Measurements from ENCODE around the gene HS6ST2. TPM values are rescaled to one million over a fixed set of nuclear protein-coding genes. Genes with fewer than 3 reads are reported as not detected.
"Not testable (repeated sequence)": the region's sequence is repeated elsewhere in the genome, so short reads cannot be mapped to it uniquely, and the experiment has no call there.

HS6ST2 gene
- total RNA-seq, 1 experiment from 2014 or later: 8.1 TPM

DNA sequence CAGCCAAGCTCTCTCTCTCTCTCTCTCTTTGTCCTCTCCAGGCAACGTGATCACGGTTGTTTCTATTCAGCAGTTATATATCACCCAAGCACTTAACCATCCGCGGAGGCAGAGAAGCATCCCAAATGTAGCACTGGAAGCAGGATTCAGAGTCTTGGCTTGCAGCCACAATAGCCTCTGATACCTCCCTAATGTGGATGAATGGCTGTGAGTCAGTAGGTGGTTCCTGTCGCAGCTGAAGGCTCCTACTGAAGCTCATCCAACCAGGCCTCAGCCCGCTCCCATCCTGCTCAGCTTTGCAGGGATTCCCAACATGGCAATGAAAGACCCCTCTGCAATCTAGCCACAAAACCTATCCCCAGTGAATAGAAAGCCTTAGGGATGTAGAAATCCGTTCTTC, 5.1 kb downstream of the HS6ST2 start:
- Mint-ChIP-seq H3K36me3 (no peaks in the 10 kb centered on the region), H3K27ac (no peak overlapping the region; the same call in 1 of the 2 replicates), H3K4me1 (peaks cover 27% of the 10 kb centered on the region), H3K4me3 (no peak overlapping the region), H3K27me3 (ENCODE audit: low read depth) (peaks cover 48% of the 10 kb centered on the region), H3K9me3 (no peaks in the 10 kb centered on the region)
- ATAC-seq: no peak; the same call in 1 of the 2 replicates
- DNase-seq (ENCODE audit: low spot score): no peak
- TF ChIP-seq MYBL2 (CRISPR knock-in tag; IDR thresholded peaks at IDR 0.05) (no peak), ZNF263 (CRISPR knock-in tag; IDR thresholded peaks at IDR 0.05; ENCODE audit: low read depth) (no peak), EMX1 (CRISPR knock-in tag; IDR thresholded peaks at IDR 0.05) (no peak), NFYB (CRISPR knock-in tag; conservative IDR thresholded peaks at IDR 0.05; ENCODE audit: low read depth) (no peak), ZNF232 (CRISPR knock-in tag; IDR thresholded peaks at IDR 0.05) (no peak), TEAD1 (CRISPR knock-in tag; IDR thresholded peaks at IDR 0.05) (no peak), SMAD4 (CRISPR knock-in tag; IDR thresholded peaks at IDR 0.05) (no peak), CBFB (CRISPR knock-in tag; IDR thresholded peaks at IDR 0.05; ENCODE audit: low read depth) (no peak)
- TF ChIP-seq, protein P1, sequence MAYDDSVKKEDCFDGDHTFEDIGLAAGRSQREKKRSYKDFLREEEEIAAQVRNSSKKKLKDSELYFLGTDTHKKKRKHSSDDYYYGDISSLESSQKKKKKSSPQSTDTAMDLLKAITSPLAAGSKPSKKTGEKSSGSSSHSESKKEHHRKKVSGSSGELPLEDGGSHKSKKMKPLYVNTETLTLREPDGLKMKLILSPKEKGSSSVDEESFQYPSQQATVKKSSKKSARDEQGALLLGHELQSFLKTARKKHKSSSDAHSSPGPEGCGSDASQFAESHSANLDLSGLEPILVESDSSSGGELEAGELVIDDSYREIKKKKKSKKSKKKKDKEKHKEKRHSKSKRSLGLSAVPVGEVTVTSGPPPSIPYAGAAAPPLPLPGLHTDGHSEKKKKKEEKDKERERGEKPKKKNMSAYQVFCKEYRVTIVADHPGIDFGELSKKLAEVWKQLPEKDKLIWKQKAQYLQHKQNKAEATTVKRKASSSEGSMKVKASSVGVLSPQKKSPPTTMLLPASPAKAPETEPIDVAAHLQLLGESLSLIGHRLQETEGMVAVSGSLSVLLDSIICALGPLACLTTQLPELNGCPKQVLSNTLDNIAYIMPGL (CRISPR knock-in tag; IDR thresholded peaks at IDR 0.05): no peak
- TF ChIP-seq, protein P2, sequence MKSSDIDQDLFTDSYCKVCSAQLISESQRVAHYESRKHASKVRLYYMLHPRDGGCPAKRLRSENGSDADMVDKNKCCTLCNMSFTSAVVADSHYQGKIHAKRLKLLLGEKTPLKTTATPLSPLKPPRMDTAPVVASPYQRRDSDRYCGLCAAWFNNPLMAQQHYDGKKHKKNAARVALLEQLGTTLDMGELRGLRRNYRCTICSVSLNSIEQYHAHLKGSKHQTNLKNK (CRISPR knock-in tag; IDR thresholded peaks at IDR 0.05): no peak
- TF ChIP-seq, protein P3, sequence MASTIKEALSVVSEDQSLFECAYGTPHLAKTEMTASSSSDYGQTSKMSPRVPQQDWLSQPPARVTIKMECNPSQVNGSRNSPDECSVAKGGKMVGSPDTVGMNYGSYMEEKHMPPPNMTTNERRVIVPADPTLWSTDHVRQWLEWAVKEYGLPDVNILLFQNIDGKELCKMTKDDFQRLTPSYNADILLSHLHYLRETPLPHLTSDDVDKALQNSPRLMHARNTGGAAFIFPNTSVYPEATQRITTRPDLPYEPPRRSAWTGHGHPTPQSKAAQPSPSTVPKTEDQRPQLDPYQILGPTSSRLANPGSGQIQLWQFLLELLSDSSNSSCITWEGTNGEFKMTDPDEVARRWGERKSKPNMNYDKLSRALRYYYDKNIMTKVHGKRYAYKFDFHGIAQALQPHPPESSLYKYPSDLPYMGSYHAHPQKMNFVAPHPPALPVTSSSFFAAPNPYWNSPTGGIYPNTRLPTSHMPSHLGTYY (CRISPR knock-in tag; IDR thresholded peaks at IDR 0.05): no peak
- TF ChIP-seq, protein P4, sequence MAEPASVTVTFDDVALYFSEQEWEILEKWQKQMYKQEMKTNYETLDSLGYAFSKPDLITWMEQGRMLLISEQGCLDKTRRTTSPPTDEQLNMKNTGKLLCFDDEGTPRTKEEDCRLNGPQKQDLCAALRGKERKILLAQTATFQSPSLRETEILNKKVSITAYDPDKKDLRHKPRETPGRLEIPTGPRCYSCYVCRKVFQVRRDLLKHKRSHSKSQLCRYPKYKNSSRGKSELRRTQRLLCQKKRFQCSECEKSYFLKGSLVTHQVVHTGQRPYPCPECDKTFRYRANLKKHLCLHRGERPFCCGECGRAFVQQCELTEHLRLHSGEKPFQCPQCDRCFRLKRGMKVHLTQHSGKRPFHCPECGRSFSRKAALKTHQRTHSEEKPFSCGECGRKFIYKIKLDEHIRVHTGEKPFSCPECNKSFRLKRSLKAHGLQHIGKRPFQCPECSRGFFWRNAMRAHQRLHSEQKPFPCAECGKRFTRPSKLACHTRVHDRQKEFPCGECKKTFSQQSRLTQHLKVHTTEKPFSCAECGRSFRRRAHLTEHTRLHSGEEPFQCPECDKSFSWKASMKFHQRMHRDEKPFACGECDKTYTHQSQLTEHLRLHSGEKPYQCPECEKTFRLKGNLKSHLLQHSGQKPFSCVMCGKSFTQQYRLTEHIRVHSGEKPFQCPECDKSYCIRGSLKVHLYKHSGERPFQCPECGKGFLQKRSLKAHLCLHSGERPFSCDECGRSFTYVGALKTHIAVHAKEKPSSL (CRISPR knock-in tag; conservative IDR thresholded peaks at IDR 0.05): no peak
- TF ChIP-seq, protein P5, sequence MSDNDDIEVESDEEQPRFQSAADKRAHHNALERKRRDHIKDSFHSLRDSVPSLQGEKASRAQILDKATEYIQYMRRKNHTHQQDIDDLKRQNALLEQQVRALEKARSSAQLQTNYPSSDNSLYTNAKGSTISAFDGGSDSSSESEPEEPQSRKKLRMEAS (CRISPR knock-in tag; IDR thresholded peaks at IDR 0.05): no peak
- POLR2A ChIA-PET: no interaction called here
- CTCF ChIA-PET: interaction anchor here (1.0 to 1.7 kb wide), 2 partner anchors 202 to 277 kb away, joined by 3 read pairs; no protein-coding TSS in a partner anchor

DNA sequence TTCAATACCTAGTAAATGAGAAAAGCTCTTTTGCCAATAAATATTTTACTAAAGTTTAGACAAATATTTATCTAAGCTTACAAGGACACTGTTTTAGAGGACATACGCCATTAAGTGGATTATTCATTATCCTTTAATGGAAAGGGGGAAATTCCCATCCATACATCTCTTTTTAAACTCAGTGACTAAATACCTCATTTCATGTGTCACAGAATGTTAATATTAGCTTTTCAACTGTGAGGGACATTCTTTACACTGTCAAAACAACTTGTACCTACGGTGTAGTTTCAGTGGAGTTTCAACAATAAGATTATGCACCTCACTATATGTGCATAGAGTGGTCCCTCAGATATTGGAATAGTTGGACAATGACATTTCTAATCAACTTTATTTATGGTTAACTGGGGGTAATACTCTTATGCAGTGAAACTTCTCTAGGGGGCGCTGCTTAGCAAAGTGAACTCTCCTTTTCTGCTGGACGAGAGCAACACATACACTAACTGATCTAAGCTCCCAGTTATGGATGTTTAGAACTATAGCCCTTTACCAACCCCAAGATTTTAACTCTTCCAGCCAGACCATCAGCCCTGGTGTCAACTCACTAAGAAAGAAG, 9.7 kb downstream of the HS6ST2 start:
- ChIA-PET CTCF (interaction anchor here (0.5 to 2.4 kb wide), 21 partner anchors 9 to 272 kb away, joined by 3 to 23 read pairs (median 4); partner anchors contain the start of gene HS6ST2), POLR2A (no interaction called here)
- Mint-ChIP-seq H3K4me1 (peaks cover 9% of the 10 kb centered on the region), H3K27ac (no peak overlapping the region), H3K9me3 (peaks cover 4% of the 10 kb centered on the region; the same call in 1 of the 2 replicates), H3K27me3 (ENCODE audit: low read depth) (peaks cover 3% of the 10 kb centered on the region; the same call in 1 of the 2 replicates), H3K4me3 (no peak overlapping the region), H3K36me3 (peaks cover 4% of the 10 kb centered on the region)
- ATAC-seq: no peak
- DNase-seq (ENCODE audit: low spot score): no peak
- TF ChIP-seq, protein P6, sequence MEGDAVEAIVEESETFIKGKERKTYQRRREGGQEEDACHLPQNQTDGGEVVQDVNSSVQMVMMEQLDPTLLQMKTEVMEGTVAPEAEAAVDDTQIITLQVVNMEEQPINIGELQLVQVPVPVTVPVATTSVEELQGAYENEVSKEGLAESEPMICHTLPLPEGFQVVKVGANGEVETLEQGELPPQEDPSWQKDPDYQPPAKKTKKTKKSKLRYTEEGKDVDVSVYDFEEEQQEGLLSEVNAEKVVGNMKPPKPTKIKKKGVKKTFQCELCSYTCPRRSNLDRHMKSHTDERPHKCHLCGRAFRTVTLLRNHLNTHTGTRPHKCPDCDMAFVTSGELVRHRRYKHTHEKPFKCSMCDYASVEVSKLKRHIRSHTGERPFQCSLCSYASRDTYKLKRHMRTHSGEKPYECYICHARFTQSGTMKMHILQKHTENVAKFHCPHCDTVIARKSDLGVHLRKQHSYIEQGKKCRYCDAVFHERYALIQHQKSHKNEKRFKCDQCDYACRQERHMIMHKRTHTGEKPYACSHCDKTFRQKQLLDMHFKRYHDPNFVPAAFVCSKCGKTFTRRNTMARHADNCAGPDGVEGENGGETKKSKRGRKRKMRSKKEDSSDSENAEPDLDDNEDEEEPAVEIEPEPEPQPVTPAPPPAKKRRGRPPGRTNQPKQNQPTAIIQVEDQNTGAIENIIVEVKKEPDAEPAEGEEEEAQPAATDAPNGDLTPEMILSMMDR (IDR thresholded peaks at IDR 0.05): peak; percentile 43
- TF ChIP-seq TP53 (CRISPR knock-in tag; IDR thresholded peaks at IDR 0.05): no peak

DNA sequence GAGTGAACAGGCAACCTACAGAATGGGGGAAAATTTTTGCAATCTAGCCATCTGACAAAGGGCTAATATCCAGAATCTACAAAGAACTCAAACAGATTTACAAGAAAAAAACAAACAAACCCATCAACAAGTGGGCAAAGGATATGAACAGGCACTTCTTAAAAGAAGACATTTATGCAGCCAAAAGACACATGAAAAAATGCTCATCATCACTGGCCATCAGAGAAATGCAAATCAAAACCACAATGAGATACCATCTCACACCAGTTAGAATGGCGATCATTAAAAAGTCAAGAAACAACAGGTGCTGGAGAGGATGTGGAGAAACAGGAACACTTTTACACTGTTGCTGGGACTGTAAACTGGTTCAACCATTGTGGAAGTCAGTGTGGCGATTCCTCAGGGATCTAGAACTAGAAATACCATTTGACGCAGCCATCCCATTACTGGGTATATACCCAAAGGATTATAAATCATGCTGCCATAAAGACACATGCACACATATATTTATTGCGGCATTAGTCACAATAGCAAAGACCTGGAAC, 13.3 kb downstream of the HS6ST2 start:
- POLR2A ChIA-PET; CTCF ChIA-PET; H3K4me3 Mint-ChIP-seq; H3K36me3 Mint-ChIP-seq; H3K27ac Mint-ChIP-seq; H3K4me1 Mint-ChIP-seq; DNase-seq (ENCODE audit: low spot score); ATAC-seq; H3K9me3 Mint-ChIP-seq; H3K27me3 Mint-ChIP-seq (ENCODE audit: low read depth): not testable (repeated sequence)

Measured in WTC11 (cell line).